ENCODE data around the gene PAPPA2.
A peak's percentile ranks its signal among the peaks of the same experiment; 100 is the strongest.
"Not testable (repeated sequence)": the region's sequence is repeated elsewhere in the genome, so short reads cannot be mapped to it uniquely, and the experiment has no call there.

PAPPA2 gene

GRCh38 chr1:176448340-176448739, 14.6 kb upstream of the PAPPA2 start:
- Histone ChIP-seq H4K8ac (ENCODE audit: low read depth, low read length) (no peak overlapping the region), H2AK5ac (ENCODE audit: low read length) (no peak overlapping the region), H4K12ac (ENCODE audit: low read depth, low read length) (no peak overlapping the region), H3K27ac (ENCODE audit: low read depth, low read length) (no peak overlapping the region), H3K18ac (ENCODE audit: low read length) (no peak overlapping the region), H3K14ac (ENCODE audit: low read length) (peak overlapping the region; percentile 80), H3K4me3 (ENCODE audit: low read depth, low read length) (no peak overlapping the region), H3K4ac (ENCODE audit: low read depth, low read length) (no peak overlapping the region), H3K79me2 (ENCODE audit: control insufficient read depth, insufficient read depth, low read length, poor library complexity) (peaks cover 2% of the 10 kb centered on the region), H3K36me3 (ENCODE audit: control insufficient read depth in 1 of 2, insufficient read depth in 2 of 2, low read length in 2 of 2) (no peaks in the 10 kb centered on the region), H3K79me1 (ENCODE audit: low read length) (peaks cover 20% of the 10 kb centered on the region), H3K23ac (ENCODE audit: low read length) (no peak overlapping the region), H2AFZ (ENCODE audit: insufficient read depth, low read length, poor library complexity) (no peak overlapping the region), H2BK5ac (ENCODE audit: low read depth, low read length, poor library complexity) (no peak overlapping the region), H2BK12ac (ENCODE audit: low read length) (no peak overlapping the region), H3K27me3 (ENCODE audit: insufficient read depth, low read length) (no peaks in the 10 kb centered on the region), H4K91ac (ENCODE audit: low read depth, low read length) (peak overlapping the region; percentile 33), H3K9ac (ENCODE audit: low read length) (no peak overlapping the region), H3K9me3 (ENCODE audit: insufficient read depth, low read depth, low read length) (no peaks in the 10 kb centered on the region), H3K4me2 (ENCODE audit: low read length) (no peak overlapping the region), H3K4me1 (ENCODE audit: control insufficient read depth in 1 of 2, insufficient read depth in 2 of 2, low read length in 2 of 2) (peaks cover 3 to 5% of the 10 kb centered on the region in 2 experiments), H2BK120ac (ENCODE audit: insufficient read depth, low read length, poor library complexity) (no peak overlapping the region)
- no CpG with 5 or more reads among the region's 4 CpGs for WGBS (ENCODE audit: extremely low coverage, insufficient coverage, insufficient read length)
- peak; percentile 77 to 88 for DNase-seq

GRCh38 chr1:176450526-176450925, 12.4 kb upstream of the PAPPA2 start:
- H3K14ac ChIP-seq (ENCODE audit: low read length), result no peak overlapping the region
- no peaks in the 10 kb centered on the region for H3K27me3 ChIP-seq (ENCODE audit: insufficient read depth, low read length)
- no peak overlapping the region for H3K4ac ChIP-seq (ENCODE audit: low read depth, low read length)
- no peaks in the 10 kb centered on the region for H3K36me3 ChIP-seq (ENCODE audit: control insufficient read depth in 1 of 2, insufficient read depth in 2 of 2, low read length in 2 of 2)
- H3K9ac ChIP-seq (ENCODE audit: low read length), result no peak overlapping the region
- no peak overlapping the region for H3K18ac ChIP-seq (ENCODE audit: low read length)
- peaks cover 0 to 2% of the 10 kb centered on the region in 2 experiments for H3K4me1 ChIP-seq (ENCODE audit: control insufficient read depth in 1 of 2, insufficient read depth in 2 of 2, low read length in 2 of 2)
- peaks cover 2% of the 10 kb centered on the region for H3K79me2 ChIP-seq (ENCODE audit: control insufficient read depth, insufficient read depth, low read length, poor library complexity)
- H3K4me2 ChIP-seq (ENCODE audit: low read length), result peak overlapping the region; percentile 5
- no peak overlapping the region for H3K4me3 ChIP-seq (ENCODE audit: low read depth, low read length)
- H3K9me3 ChIP-seq (ENCODE audit: insufficient read depth, low read depth, low read length), result peaks cover 2% of the 10 kb centered on the region
- H2BK12ac ChIP-seq (ENCODE audit: low read length), result no peak overlapping the region
- H2BK5ac ChIP-seq (ENCODE audit: low read depth, low read length, poor library complexity), result peak overlapping the region; percentile 12
- peak overlapping the region; percentile 2 for H2BK120ac ChIP-seq (ENCODE audit: insufficient read depth, low read length, poor library complexity)
- H2AK5ac ChIP-seq (ENCODE audit: low read length), result no peak overlapping the region
- H3K79me1 ChIP-seq (ENCODE audit: low read length), result peaks cover 11% of the 10 kb centered on the region
- no CpG with 5 or more reads among the region's 1 CpG for WGBS (ENCODE audit: extremely low coverage, insufficient coverage, insufficient read length)
- H2AFZ ChIP-seq (ENCODE audit: insufficient read depth, low read length, poor library complexity), result no peak overlapping the region
- no peak overlapping the region for H4K12ac ChIP-seq (ENCODE audit: low read depth, low read length)
- no peak overlapping the region for H3K23ac ChIP-seq (ENCODE audit: low read length)
- DNase-seq, result peak; percentile 96 to 99
- H4K91ac ChIP-seq (ENCODE audit: low read depth, low read length), result no peak overlapping the region
- H3K27ac ChIP-seq (ENCODE audit: low read depth, low read length), result peak overlapping the region; percentile 85
- H4K8ac ChIP-seq (ENCODE audit: low read depth, low read length), result no peak overlapping the region

GRCh38 chr1:176451741-176452140, 11.2 kb upstream of the PAPPA2 start:
- not testable (repeated sequence) for H3K14ac ChIP-seq (ENCODE audit: low read length); H3K4me1 ChIP-seq (ENCODE audit: control insufficient read depth in 1 of 2, insufficient read depth in 2 of 2, low read length in 2 of 2); H4K8ac ChIP-seq (ENCODE audit: low read depth, low read length); H3K27ac ChIP-seq (ENCODE audit: low read depth, low read length); H2BK12ac ChIP-seq (ENCODE audit: low read length); H2BK120ac ChIP-seq (ENCODE audit: insufficient read depth, low read length, poor library complexity); H3K4me3 ChIP-seq (ENCODE audit: low read depth, low read length); H3K9me3 ChIP-seq (ENCODE audit: insufficient read depth, low read depth, low read length); H2AFZ ChIP-seq (ENCODE audit: insufficient read depth, low read length, poor library complexity); H3K79me2 ChIP-seq (ENCODE audit: control insufficient read depth, insufficient read depth, low read length, poor library complexity); H3K27me3 ChIP-seq (ENCODE audit: insufficient read depth, low read length); H3K79me1 ChIP-seq (ENCODE audit: low read length); H3K18ac ChIP-seq (ENCODE audit: low read length); H3K9ac ChIP-seq (ENCODE audit: low read length); H2AK5ac ChIP-seq (ENCODE audit: low read length); H3K4me2 ChIP-seq (ENCODE audit: low read length); H3K36me3 ChIP-seq (ENCODE audit: control insufficient read depth in 1 of 2, insufficient read depth in 2 of 2, low read length in 2 of 2); H2BK5ac ChIP-seq (ENCODE audit: low read depth, low read length, poor library complexity); H3K23ac ChIP-seq (ENCODE audit: low read length); H4K12ac ChIP-seq (ENCODE audit: low read depth, low read length); H3K4ac ChIP-seq (ENCODE audit: low read depth, low read length)
- H4K91ac ChIP-seq (ENCODE audit: low read depth, low read length), result peak overlapping the region; percentile 37
- no CpG with 5 or more reads among the region's 2 CpGs for WGBS (ENCODE audit: extremely low coverage, insufficient coverage, insufficient read length)
- DNase-seq, result peak; percentile 71 to 86

- no peak overlapping the region for H2BK12ac ChIP-seq (ENCODE audit: low read length)
- no peaks in the 10 kb centered on the region for H3K27me3 ChIP-seq (ENCODE audit: insufficient read depth, low read length)
- H3K79me1 ChIP-seq (ENCODE audit: low read length), result no peaks in the 10 kb centered on the region
- H3K23ac ChIP-seq (ENCODE audit: low read length), result no peak overlapping the region
- no peak overlapping the region for H4K91ac ChIP-seq (ENCODE audit: low read depth, low read length)
- no peak overlapping the region for H2BK5ac ChIP-seq (ENCODE audit: low read depth, low read length, poor library complexity)
- no peak for DNase-seq
- no peak overlapping the region for H4K12ac ChIP-seq (ENCODE audit: low read depth, low read length)
- H3K79me2 ChIP-seq (ENCODE audit: control insufficient read depth, insufficient read depth, low read length, poor library complexity), result no peaks in the 10 kb centered on the region
- peaks cover 10% of the 10 kb centered on the region for H3K9me3 ChIP-seq (ENCODE audit: insufficient read depth, low read depth, low read length)
- H3K9ac ChIP-seq (ENCODE audit: low read length), result no peak overlapping the region
- H3K14ac ChIP-seq (ENCODE audit: low read length), result no peak overlapping the region
- no peak overlapping the region for H2AK5ac ChIP-seq (ENCODE audit: low read length)
- H3K4me1 ChIP-seq (ENCODE audit: control insufficient read depth in 1 of 2, insufficient read depth in 2 of 2, low read length in 2 of 2), result peaks cover 0 to 2% of the 10 kb centered on the region in 2 experiments
- H3K4ac ChIP-seq (ENCODE audit: low read depth, low read length), result no peak overlapping the region
- H3K18ac ChIP-seq (ENCODE audit: low read length), result no peak overlapping the region
- WGBS (ENCODE audit: extremely low coverage, insufficient coverage, insufficient read length), result no CpG with 5 or more reads among the region's 8 CpGs
- H2AFZ ChIP-seq (ENCODE audit: insufficient read depth, low read length, poor library complexity), result no peak overlapping the region
- no peaks in the 10 kb centered on the region for H3K36me3 ChIP-seq (ENCODE audit: control insufficient read depth in 1 of 2, insufficient read depth in 2 of 2, low read length in 2 of 2)
- H3K4me3 ChIP-seq (ENCODE audit: low read depth, low read length), result no peak overlapping the region
- no peak overlapping the region for H3K4me2 ChIP-seq (ENCODE audit: low read length)
- no peak overlapping the region for H4K8ac ChIP-seq (ENCODE audit: low read depth, low read length)
- H3K27ac ChIP-seq (ENCODE audit: low read depth, low read length), result no peak overlapping the region
- no peak overlapping the region for H2BK120ac ChIP-seq (ENCODE audit: insufficient read depth, low read length, poor library complexity)
Observed at GRCh38 chr1:176456795-176457194, 6.2 kb upstream of the PAPPA2 start.

All from trophoblast cell (in vitro differentiated cells and primary cell).